ENCODE measurements around the gene CARMIL1.

CARMIL1 gene

DNA sequence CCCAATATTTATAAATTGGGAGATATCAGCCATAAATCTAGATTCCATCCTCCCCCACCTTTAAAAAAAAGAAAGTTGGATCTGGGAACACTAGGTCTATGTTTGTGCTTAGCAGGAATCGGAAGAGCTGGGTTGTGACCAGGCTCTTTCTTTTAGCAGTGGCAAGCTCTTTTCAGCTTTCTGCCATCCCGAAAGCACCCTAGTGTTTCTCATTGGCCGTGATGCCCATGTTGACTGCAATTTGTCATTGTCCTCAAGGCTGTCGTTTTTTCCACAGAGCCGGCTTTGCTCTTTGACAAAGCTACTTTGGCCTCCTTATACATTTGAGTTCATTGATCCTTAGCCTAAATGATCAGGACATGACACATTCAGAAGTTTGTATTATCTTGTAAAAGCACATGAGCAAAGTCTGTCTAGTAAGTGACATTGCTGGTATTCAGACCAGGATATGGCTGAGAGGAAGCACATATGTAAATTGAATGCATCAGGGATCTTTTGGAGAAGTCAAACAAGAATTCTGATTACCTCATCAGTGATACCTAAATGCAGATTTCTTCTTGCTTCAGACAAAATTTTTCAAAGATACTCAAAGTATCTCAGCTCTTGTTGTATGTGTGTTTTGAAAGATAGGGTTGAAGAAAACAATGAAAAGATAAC is 50.1 kb downstream of the CARMIL1 start:
- Histone ChIP-seq H3K36me3 (ENCODE audit: insufficient read depth, low read length) (no peaks in the 10 kb centered on the region), H3K4me1 (ENCODE audit: insufficient read depth, low read length) (no peaks in the 10 kb centered on the region)

DNA sequence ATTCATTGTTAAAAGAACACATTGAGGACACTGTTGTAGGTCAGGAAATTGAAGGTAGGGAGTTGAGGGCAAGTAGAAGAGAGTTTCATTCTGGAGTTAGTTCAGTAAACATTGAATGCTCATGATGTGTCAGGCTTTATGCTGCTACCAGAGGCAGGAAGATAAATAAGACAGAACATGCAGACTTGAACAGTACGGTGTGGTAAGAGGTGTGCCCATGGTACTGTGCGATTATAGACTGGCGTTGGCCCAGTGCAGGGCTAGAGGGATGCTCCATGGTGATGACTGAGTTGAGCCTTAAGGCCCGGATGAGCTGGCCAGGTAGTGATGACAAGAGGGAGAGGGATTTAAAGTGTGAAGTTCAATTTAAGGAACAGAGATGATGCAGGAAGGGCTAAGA is 50.8 kb downstream of the CARMIL1 start:
- Histone ChIP-seq H3K27ac (ENCODE audit: low read depth, low read length) (no peak overlapping the region), H3K27me3 (ENCODE audit: control insufficient read depth in 1 of 2, insufficient read depth in 2 of 2, low read length in 2 of 2) (no peaks in the 10 kb centered on the region), H3K4me1 (ENCODE audit: insufficient read depth, low read length) (no peaks in the 10 kb centered on the region), H3K36me3 (ENCODE audit: insufficient read depth, low read length) (no peaks in the 10 kb centered on the region), H3K9ac (ENCODE audit: low read length) (no peak overlapping the region), H3K9me3 (ENCODE audit: low read length) (no peaks in the 10 kb centered on the region), H3K4me3 (ENCODE audit: low read depth in 1 of 2, low read length in 2 of 2) (no peak overlapping the region)

More for the DNA sequence above, 50.1 kb downstream of the CARMIL1 start:
- no peak overlapping the region for H3K4me3 ChIP-seq (ENCODE audit: low read depth in 1 of 2, low read length in 2 of 2)
- no peaks in the 10 kb centered on the region for H3K27me3 ChIP-seq (ENCODE audit: control insufficient read depth in 1 of 2, insufficient read depth in 2 of 2, low read length in 2 of 2)
- H3K27ac ChIP-seq (ENCODE audit: low read depth, low read length), result no peak overlapping the region
- no peak overlapping the region for H3K9ac ChIP-seq (ENCODE audit: low read length)
- no peaks in the 10 kb centered on the region for H3K9me3 ChIP-seq (ENCODE audit: low read length)

DNA sequence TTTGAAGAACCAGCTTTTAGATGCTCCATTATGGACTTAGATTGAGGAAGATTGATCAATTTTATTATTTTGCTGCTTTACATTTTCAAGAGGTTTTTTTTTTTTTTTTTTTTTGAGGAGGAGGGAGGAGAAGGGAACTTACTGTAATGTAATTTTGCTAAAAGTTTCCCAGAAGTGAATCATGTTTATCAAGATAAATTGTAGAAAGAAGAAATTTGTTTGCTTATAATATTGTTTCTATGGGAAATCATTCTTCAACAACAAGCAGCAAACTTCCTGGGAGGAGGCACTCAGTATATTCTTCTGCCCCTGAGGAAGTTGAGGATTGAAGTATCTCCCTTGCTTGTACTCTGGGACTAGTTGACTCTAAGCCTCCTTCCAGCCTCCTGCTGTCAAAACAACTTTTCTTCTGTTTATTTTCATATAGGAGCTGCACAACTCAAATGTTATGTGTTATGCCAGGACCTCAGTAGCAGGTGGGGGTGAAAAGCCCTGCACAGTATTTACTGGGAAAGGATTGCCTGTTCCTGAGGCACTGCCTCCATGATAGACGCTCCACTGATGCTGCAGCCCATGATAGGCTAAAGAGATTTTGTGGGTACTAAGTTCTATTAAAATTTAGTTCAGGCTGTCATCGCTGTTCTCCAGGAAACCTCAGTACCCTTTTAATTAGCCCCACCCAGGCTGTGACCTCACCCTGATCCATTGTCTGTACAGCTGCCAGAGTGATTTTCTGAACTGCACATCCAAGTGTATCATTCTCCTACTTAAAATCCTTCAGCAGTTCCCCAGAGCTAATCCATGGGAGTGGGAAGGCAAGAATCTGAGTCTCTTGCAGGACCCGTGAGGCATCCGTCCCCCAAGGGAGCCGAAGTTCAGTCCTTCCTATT is 51.9 kb downstream of the CARMIL1 start:
- Histone ChIP-seq H3K36me3 (ENCODE audit: insufficient read depth, low read length) (no peaks in the 10 kb centered on the region), H3K27ac (ENCODE audit: low read depth, low read length) (no peak overlapping the region), H3K9me3 (ENCODE audit: low read length) (no peaks in the 10 kb centered on the region), H3K27me3 (ENCODE audit: control insufficient read depth in 1 of 2, insufficient read depth in 2 of 2, low read length in 2 of 2) (no peaks in the 10 kb centered on the region), H3K4me3 (ENCODE audit: low read depth in 1 of 2, low read length in 2 of 2) (no peak overlapping the region), H3K9ac (ENCODE audit: low read length) (no peak overlapping the region), H3K4me1 (ENCODE audit: insufficient read depth, low read length) (no peaks in the 10 kb centered on the region)

DNA sequence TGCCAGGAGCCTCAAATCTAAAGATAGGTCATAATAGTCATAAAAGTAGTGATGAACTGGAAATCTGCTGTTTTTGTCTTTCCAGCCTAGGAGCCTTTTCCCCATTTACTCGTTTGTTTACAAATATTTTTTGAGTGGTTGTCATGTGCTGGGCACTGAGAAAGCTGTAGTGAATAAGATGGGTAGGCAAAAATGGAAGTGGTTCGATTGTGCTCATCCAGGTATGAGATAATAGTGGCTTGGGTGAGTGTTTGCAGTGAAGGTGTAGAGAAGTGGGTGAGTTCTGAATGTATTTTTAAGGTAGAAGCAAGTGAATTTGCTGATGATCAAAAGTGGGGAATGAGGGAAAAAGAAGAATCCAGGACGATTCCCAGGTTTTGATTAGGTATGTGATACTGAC is 53.0 kb downstream of the CARMIL1 start:
- H3K27me3 ChIP-seq (ENCODE audit: control insufficient read depth in 1 of 2, insufficient read depth in 2 of 2, low read length in 2 of 2), result no peaks in the 10 kb centered on the region
- no peaks in the 10 kb centered on the region for H3K36me3 ChIP-seq (ENCODE audit: insufficient read depth, low read length)
- H3K4me3 ChIP-seq (ENCODE audit: low read depth in 1 of 2, low read length in 2 of 2), result no peak overlapping the region
- H3K27ac ChIP-seq (ENCODE audit: low read depth, low read length), result no peak overlapping the region
- H3K9ac ChIP-seq (ENCODE audit: low read length), result no peak overlapping the region
- H3K4me1 ChIP-seq (ENCODE audit: insufficient read depth, low read length), result no peaks in the 10 kb centered on the region
- H3K9me3 ChIP-seq (ENCODE audit: low read length), result no peaks in the 10 kb centered on the region

DNA sequence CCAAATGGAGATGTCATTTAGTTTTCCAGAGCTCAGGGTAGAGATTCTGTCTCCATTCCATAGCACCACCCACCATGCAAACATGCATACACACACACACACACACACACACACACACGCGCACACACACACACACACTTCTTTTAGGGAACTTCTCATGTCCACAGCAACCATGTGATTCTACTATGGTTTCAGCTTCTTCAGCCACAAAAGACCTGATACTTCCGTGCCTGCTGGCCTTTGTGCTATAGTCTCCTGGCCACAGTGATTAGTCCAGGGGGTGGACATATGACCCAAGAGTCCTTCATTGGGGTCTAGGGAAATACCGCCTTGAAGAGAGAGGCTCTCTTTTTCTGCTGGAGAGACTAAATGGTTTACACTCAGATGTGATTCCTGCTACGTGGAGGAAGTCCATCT is 53.5 kb downstream of the CARMIL1 start:
- Histone ChIP-seq H3K9ac (ENCODE audit: low read length) (no peak overlapping the region), H3K4me3 (ENCODE audit: low read depth in 1 of 2, low read length in 2 of 2) (no peak overlapping the region), H3K27ac (ENCODE audit: low read depth, low read length) (no peak overlapping the region), H3K27me3 (ENCODE audit: control insufficient read depth in 1 of 2, insufficient read depth in 2 of 2, low read length in 2 of 2) (no peaks in the 10 kb centered on the region), H3K9me3 (ENCODE audit: low read length) (no peaks in the 10 kb centered on the region), H3K4me1 (ENCODE audit: insufficient read depth, low read length) (no peaks in the 10 kb centered on the region), H3K36me3 (ENCODE audit: insufficient read depth, low read length) (no peaks in the 10 kb centered on the region)

DNA sequence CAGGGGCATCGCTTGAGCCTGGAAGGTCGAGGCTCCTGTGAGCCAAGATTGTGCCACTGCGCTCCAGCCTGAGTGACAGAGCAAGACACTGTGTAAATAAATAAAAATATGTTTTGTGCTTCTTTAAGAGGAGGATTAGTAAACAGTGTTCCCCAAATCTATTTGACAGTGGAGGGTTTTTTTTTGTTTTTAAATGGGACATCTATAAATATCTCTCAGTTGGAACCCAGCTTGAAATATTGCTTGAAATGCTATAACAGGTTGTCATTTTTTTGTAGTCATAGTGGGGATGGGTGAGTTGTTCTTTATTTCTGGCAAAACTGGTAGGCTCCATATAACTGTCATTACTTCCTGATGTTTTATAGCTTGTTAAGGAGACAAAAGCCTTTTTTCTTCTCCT is 54.3 kb downstream of the CARMIL1 start:
- Histone ChIP-seq H3K9me3 (ENCODE audit: low read length) (no peaks in the 10 kb centered on the region), H3K4me1 (ENCODE audit: insufficient read depth, low read length) (no peaks in the 10 kb centered on the region), H3K4me3 (ENCODE audit: low read depth in 1 of 2, low read length in 2 of 2) (no peak overlapping the region), H3K27me3 (ENCODE audit: control insufficient read depth in 1 of 2, insufficient read depth in 2 of 2, low read length in 2 of 2) (no peaks in the 10 kb centered on the region), H3K36me3 (ENCODE audit: insufficient read depth, low read length) (no peaks in the 10 kb centered on the region), H3K27ac (ENCODE audit: low read depth, low read length) (no peak overlapping the region), H3K9ac (ENCODE audit: low read length) (no peak overlapping the region)

DNA sequence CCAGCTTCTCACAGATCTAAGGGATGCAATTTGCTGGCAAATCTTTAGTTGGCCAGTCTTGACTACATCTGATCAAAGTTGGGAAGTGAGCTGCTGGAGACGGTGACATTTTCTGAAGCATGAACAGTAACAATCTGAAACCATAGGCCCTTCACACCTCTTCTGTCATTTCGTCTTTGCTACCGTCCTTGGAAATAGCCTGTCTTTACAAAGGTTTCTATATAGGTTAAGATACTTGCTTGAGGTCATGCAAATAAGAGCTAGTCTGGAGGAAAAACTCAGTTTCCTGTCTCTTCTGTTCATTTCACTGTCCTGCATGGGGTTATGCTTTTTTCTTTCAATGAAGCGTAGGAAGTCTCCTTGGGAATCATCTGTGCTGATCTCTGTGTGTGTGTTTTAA is 55.6 kb downstream of the CARMIL1 start:
- no peaks in the 10 kb centered on the region for H3K36me3 ChIP-seq (ENCODE audit: insufficient read depth, low read length)
- no peaks in the 10 kb centered on the region for H3K9me3 ChIP-seq (ENCODE audit: low read length)
- no peak overlapping the region for H3K27ac ChIP-seq (ENCODE audit: low read depth, low read length)
- no peaks in the 10 kb centered on the region for H3K4me1 ChIP-seq (ENCODE audit: insufficient read depth, low read length)
- H3K9ac ChIP-seq (ENCODE audit: low read length), result no peak overlapping the region
- H3K4me3 ChIP-seq (ENCODE audit: low read depth in 1 of 2, low read length in 2 of 2), result no peak overlapping the region
- no peaks in the 10 kb centered on the region for H3K27me3 ChIP-seq (ENCODE audit: control insufficient read depth in 1 of 2, insufficient read depth in 2 of 2, low read length in 2 of 2)

DNA sequence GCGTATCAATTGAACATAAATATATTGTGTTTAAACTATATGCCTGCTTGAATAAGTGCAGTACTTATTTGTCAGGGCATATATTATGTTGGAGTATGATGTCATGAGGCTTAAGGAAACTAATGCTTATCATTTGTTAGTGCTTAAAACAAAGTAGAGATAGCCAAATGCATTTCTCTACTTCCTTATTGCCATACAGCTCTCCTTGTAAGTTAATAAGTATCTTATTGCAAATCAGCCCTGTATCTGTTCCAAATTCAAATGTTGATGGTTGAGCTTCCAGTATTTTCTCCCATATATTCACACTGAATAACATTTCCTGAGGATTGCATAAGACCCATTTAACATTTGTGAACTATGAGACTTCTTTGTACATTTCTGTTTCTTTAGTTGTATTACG is 57.8 kb downstream of the CARMIL1 start:
- Histone ChIP-seq H3K27me3 (ENCODE audit: control insufficient read depth in 1 of 2, insufficient read depth in 2 of 2, low read length in 2 of 2) (no peaks in the 10 kb centered on the region), H3K9ac (ENCODE audit: low read length) (no peak overlapping the region), H3K27ac (ENCODE audit: low read depth, low read length) (no peak overlapping the region), H3K9me3 (ENCODE audit: low read length) (no peaks in the 10 kb centered on the region), H3K4me1 (ENCODE audit: insufficient read depth, low read length) (no peaks in the 10 kb centered on the region), H3K4me3 (ENCODE audit: low read depth in 1 of 2, low read length in 2 of 2) (no peak overlapping the region), H3K36me3 (ENCODE audit: insufficient read depth, low read length) (no peaks in the 10 kb centered on the region)

DNA sequence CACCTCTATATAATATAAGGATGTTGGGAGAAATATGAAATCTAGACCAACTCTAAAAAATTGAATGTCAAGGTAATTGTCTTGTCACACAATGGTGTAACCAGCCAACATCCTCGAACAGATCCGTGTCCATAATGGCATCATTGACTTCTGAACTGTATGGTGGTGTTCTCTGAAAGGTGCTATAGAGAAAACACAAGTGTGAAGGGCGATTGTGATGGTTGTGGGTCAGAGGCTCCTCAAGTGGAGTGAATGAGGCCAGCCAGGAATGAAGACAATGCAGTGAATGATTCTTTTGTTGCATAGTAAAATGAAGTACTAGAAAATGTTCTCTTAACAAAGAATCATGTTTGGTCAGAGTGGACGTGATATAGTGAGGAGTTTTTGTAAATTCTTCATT is 58.3 kb downstream of the CARMIL1 start:
- Histone ChIP-seq H3K4me3 (ENCODE audit: low read depth in 1 of 2, low read length in 2 of 2) (no peak overlapping the region), H3K4me1 (ENCODE audit: insufficient read depth, low read length) (no peaks in the 10 kb centered on the region), H3K36me3 (ENCODE audit: insufficient read depth, low read length) (no peaks in the 10 kb centered on the region), H3K27ac (ENCODE audit: low read depth, low read length) (no peak overlapping the region), H3K9ac (ENCODE audit: low read length) (no peak overlapping the region), H3K9me3 (ENCODE audit: low read length) (no peaks in the 10 kb centered on the region), H3K27me3 (ENCODE audit: control insufficient read depth in 1 of 2, insufficient read depth in 2 of 2, low read length in 2 of 2) (no peaks in the 10 kb centered on the region)

DNA sequence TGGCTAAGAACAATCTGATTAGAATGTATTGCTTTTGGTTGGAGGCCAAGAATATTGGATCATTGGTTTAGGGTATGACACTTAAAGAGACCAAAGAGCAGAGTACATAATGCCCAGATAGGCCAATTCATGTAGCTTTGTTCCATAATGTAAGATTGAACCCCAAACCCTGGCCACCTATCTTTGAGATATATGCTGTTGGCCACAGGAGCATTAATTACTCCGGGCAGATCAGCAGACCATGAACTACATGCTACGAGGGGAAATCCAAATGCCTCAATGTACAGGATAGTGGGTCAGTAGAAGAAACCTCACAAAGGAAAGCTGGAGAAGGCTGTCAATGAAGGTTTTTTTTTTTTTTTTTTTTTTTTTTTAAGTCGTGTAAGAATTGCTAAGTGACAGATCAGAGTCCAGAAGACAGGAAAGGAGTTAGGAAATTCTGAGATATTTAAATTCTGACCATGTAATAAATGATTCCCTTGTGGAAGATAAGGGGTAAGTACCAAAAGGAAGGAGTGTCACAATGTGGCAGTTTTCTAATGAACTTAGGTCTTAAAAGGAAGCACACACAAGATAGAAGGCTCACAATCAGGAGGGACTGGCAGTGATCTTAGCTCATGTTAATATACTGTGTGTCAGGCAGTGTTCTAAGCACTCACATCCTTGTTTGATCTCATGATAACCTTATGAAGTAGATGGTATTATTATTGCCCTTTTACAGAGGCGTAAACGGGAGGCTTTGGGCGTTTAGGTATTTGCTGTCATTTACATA is 61.4 kb downstream of the CARMIL1 start:
- Histone ChIP-seq H3K27ac (ENCODE audit: low read depth, low read length) (no peak overlapping the region), H3K9ac (ENCODE audit: low read length) (no peak overlapping the region), H3K36me3 (ENCODE audit: insufficient read depth, low read length) (no peaks in the 10 kb centered on the region), H3K4me3 (ENCODE audit: low read depth in 1 of 2, low read length in 2 of 2) (no peak overlapping the region), H3K4me1 (ENCODE audit: insufficient read depth, low read length) (no peaks in the 10 kb centered on the region), H3K9me3 (ENCODE audit: low read length) (no peaks in the 10 kb centered on the region), H3K27me3 (ENCODE audit: control insufficient read depth in 1 of 2, insufficient read depth in 2 of 2, low read length in 2 of 2) (no peaks in the 10 kb centered on the region)

DNA sequence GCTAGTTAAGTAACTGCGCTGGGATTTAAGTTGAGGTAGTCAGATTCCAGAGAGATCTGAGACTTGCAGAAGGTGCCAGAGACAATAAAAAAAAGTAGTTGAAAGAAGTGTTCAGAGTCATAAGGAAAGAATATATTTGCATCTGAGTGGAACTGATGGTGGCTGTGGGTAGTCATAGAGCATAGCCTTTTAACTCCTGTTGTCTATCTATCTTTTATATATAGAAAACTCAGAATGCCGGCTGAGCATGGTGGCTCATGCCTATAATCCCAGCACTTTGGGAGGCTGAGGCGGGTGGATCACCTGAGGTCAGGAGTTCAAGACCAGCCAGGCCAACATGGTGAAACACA is 62.0 kb downstream of the CARMIL1 start:
- Histone ChIP-seq H3K4me1 (ENCODE audit: insufficient read depth, low read length) (no peaks in the 10 kb centered on the region), H3K27me3 (ENCODE audit: control insufficient read depth in 1 of 2, insufficient read depth in 2 of 2, low read length in 2 of 2) (no peaks in the 10 kb centered on the region), H3K36me3 (ENCODE audit: insufficient read depth, low read length) (no peaks in the 10 kb centered on the region), H3K9ac (ENCODE audit: low read length) (no peak overlapping the region), H3K9me3 (ENCODE audit: low read length) (no peaks in the 10 kb centered on the region), H3K27ac (ENCODE audit: low read depth, low read length) (no peak overlapping the region), H3K4me3 (ENCODE audit: low read depth in 1 of 2, low read length in 2 of 2) (no peak overlapping the region)
